Progenitor cell of endocrine pancreas (in vitro differentiated cells): ENCODE results near the gene PIGQ. TPM values are rescaled to one million over a fixed set of nuclear protein-coding genes. Genes with fewer than 3 reads are reported as not detected.

Experiments
- DNase-seq: peaks from one replicate; pipeline ENCODE4 v3.0.0; 2021; ENCODE audit warnings: low spot score; ENCODE audit not compliant: unreplicated experiment
- H3K27ac Mint-ChIP-seq: 2 replicates; pipeline ENCODE4 v1.8.0; 2021; ENCODE audit warnings: mild to moderate bottlenecking, moderate library complexity, mixed read lengths
- H3K27me3 Mint-ChIP-seq: 2 replicates; pipeline ENCODE4 v1.8.0; 2021; ENCODE audit warnings: mixed read lengths
- H3K36me3 Mint-ChIP-seq: 2 replicates; pipeline ENCODE4 v1.8.0; 2022; ENCODE audit warnings: mixed read lengths; ENCODE audit not compliant: insufficient read depth
- H3K4me1 Mint-ChIP-seq: 2 replicates; pipeline ENCODE4 v1.8.0; 2021; ENCODE audit warnings: low read depth, mixed read lengths
- H3K4me3 Mint-ChIP-seq: 2 replicates; pipeline ENCODE4 v1.8.0; 2021; ENCODE audit warnings: low read depth, mild to moderate bottlenecking, moderate library complexity, mixed read lengths
- H3K9me3 Mint-ChIP-seq: 2 replicates; pipeline ENCODE4 v1.8.0; 2021; ENCODE audit warnings: low read depth, mixed read lengths
- total RNA-seq: library from RNA; stranded (reverse); gene quantifications from 2 replicates; pipeline ENCODE4 v1.2.1, GENCODE V29; 2021
- TF ChIP-seq, protein P1 (sequence below): fragments of 200-600 bp; sonication (generic); IDR thresholded peaks from one replicate; pipeline ENCODE4 v1.5.0; 2021; ENCODE audit warnings: antibody characterized with exemption, mild to moderate bottlenecking; ENCODE audit not compliant: unreplicated experiment

The PIGQ gene
- total RNA-seq, 1 donor from 2014 or later = 109 TPM

DNA sequence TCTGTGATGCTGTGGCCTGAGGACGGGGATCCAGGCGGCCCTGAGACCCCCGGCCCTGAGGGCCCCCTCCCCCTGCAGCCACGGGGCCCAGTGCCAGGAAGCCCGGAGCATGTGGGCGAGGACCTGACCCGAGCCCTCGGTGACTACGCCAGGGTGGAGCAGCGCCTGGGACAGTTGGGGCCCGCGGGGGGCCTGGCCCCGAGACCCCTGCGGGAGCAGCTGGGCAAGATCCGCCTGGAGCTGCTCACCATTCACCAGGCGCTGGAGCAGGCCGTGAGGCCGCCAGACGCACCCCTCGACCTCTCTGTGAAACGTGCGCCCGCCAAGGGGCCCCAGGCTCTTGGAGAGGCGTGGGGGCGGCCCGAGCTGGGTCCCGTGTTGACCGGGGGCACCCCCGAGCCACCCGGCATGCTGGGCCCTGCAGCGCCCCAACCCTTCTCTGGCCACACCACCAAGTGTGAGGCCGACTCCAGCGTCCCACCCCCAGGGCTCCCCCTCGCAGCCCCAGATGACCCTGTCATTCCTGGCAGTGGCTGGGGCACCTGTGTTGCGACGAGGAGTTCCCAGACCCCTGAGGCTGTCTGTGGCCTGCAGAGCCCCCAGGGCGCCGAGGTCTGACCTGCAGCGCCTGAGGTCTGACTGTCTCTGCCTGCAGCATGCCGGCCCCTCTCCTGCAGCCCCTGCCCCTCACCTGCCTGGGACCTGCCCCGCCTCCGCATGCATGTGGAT, 4.9 kb upstream of the PIGQ start:
- Mint-ChIP-seq H3K27me3 (peaks cover 12% of the 10 kb centered on the region), H3K36me3 (no peaks in the 10 kb centered on the region), H3K4me1 (peaks cover 10% of the 10 kb centered on the region), H3K9me3 (no peaks in the 10 kb centered on the region), H3K27ac (no peak overlapping the region), H3K4me3 (no peak overlapping the region)
- DNase-seq = no peak
- TF ChIP-seq, protein P1, sequence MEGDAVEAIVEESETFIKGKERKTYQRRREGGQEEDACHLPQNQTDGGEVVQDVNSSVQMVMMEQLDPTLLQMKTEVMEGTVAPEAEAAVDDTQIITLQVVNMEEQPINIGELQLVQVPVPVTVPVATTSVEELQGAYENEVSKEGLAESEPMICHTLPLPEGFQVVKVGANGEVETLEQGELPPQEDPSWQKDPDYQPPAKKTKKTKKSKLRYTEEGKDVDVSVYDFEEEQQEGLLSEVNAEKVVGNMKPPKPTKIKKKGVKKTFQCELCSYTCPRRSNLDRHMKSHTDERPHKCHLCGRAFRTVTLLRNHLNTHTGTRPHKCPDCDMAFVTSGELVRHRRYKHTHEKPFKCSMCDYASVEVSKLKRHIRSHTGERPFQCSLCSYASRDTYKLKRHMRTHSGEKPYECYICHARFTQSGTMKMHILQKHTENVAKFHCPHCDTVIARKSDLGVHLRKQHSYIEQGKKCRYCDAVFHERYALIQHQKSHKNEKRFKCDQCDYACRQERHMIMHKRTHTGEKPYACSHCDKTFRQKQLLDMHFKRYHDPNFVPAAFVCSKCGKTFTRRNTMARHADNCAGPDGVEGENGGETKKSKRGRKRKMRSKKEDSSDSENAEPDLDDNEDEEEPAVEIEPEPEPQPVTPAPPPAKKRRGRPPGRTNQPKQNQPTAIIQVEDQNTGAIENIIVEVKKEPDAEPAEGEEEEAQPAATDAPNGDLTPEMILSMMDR = no peak

GRCh38 chr16:565419-566330, 4.1 kb upstream of the PIGQ start:
- Mint-ChIP-seq H3K27me3 (peaks cover 12% of the 10 kb centered on the region), H3K27ac (no peak overlapping the region), H3K36me3 (no peaks in the 10 kb centered on the region), H3K9me3 (no peaks in the 10 kb centered on the region), H3K4me3 (no peak overlapping the region), H3K4me1 (peaks cover 11% of the 10 kb centered on the region)
- no peak for DNase-seq
- TF ChIP-seq, protein P1 = no peak

- no peaks in the 10 kb centered on the region for H3K9me3 Mint-ChIP-seq
- H3K27me3 Mint-ChIP-seq = peaks cover 9% of the 10 kb centered on the region
- no peak within 1 kb of the TSS for H3K27ac Mint-ChIP-seq
- peak within 1 kb of the TSS; percentile 55 for H3K4me3 Mint-ChIP-seq
- TF ChIP-seq, protein P1 = no peak
- H3K4me1 Mint-ChIP-seq = peaks cover 19% of the 10 kb centered on the region
- H3K36me3 Mint-ChIP-seq = no peaks in the 10 kb centered on the region
- no peak for DNase-seq
Observed at GRCh38 chr16:566475-567372, 3.0 kb upstream of the PIGQ start, which contains the start of gene NHLRC4. Gene NHLRC4 (plus strand): TSS chr16:567005. CDS start chr16:568048, 1,043 bp downstream.

DNA sequence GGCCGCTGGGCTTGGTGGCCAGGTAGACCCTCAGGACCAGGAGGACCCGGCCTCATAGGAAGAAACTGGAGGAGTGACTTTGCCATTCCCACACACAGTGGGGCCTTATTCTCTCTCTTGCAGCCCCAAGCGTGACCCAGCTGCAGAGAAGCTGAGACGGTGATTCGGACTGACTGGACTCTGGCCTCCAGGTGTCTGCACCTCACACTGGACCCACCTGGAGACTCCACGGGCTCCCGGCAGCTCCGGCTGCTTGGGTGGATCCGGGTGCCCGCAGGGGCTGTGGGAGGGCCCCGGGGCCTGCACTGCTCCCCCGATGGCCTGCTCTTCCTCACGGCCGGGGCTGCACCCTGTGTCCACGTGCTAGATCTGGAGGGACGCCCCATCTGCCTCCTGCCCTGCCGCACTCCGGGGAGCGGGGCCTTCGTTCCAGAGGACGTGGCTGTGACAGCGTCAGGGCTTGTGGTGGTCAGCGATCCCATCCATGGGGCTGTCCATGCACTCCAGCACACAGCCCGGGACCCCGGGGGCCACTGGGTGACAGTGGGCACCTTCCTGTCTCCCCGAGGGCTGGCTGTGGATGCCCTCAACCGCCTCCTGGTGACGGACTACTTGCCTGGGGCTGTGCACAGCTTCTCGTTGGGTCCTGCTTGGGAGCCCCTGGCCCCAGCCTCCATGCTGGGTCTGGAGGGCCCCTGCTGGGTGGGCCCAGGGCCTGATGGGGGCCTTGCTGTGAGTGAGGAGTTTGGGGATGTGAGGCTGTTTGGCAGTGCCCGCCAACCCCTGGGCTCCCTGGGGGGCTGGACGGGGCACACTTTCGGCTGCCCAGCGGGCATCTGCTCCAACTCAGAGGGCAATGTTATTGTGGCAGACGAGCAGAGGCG, 2.2 kb upstream of the PIGQ start:
- Mint-ChIP-seq H3K4me1 (peaks cover 20% of the 10 kb centered on the region), H3K36me3 (no peaks in the 10 kb centered on the region), H3K27ac (no peak overlapping the region), H3K9me3 (no peaks in the 10 kb centered on the region), H3K4me3 (peak overlapping the region; percentile 55), H3K27me3 (peaks cover 3% of the 10 kb centered on the region)
- TF ChIP-seq, protein P1 = no peak
- DNase-seq = no peak
